Sigmoid colon (tissue), 4 donors: ENCODE measurements around the gene PLVAP.

ENCODE experiments used
- CTCF ChIP-seq, 4 experiments: fragments of 450-650 bp in 3 of 4; fragments of 200-600 bp in 1 of 4; IDR thresholded peaks; one replicate each; pipeline ENCODE4 v1.5.1; 2016 to 2019; ENCODE audit warnings: antibody characterized with exemption in 4 of 4, mild to moderate bottlenecking in 3 of 4, moderate library complexity in 2 of 4
- POLR2AphosphoS5 ChIP-seq, 4 donors: sonication (generic); formaldehyde crosslinking; IDR thresholded peaks; one replicate each; pipeline ENCODE4 v1.6.1; 2017; ENCODE audit warnings: antibody characterized with exemption in 4 of 4

GRCh38 chr19:17357078-17357666, 20.0 kb downstream of the PLVAP start:
- TF ChIP-seq CTCF (IDR thresholded peaks at IDR 0.05) (no peak), POLR2AphosphoS5 (IDR thresholded peaks at IDR 0.05) (no peak)
